ENCODE data around the gene DNER. TPM values are rescaled to one million over a fixed set of nuclear protein-coding genes. Genes with fewer than 3 reads are reported as not detected.

DNER gene
- total and polyA plus RNA-seq, 2 of the 13 experiments (the other 11 are each of a cell fraction or from before 2014, with no cell fraction given): not detected

GRCh38 chr2:229714736-229715541 lies 584 bp upstream of the DNER start (continued):
- TF ChIP-seq ZNF318 (CRISPR knock-in tag; IDR thresholded peaks at IDR 0.05) (no peak), ZNF512 (CRISPR knock-in tag; IDR thresholded peaks at IDR 0.05) (no peak), ZFP36L2 (CRISPR knock-in tag; IDR thresholded peaks at IDR 0.05) (no peak; the same call in 1 of the 2 replicates), HHEX (CRISPR knock-in tag; IDR thresholded peaks at IDR 0.05) (no peak), ZNF749 (CRISPR knock-in tag; IDR thresholded peaks at IDR 0.05; ENCODE audit: borderline replicate concordance) (no peak), FOSL2 (CRISPR knock-in tag; IDR thresholded peaks at IDR 0.05) (peak; percentile 15; the same call in 1 of the 2 replicates), NFE2L2 (IDR thresholded peaks at IDR 0.05; ENCODE audit: low read length) (no peak), DDIT3 (CRISPR knock-in tag; IDR thresholded peaks at IDR 0.05) (no peak), ZNF225 (CRISPR knock-in tag; IDR thresholded peaks at IDR 0.05) (no peak; the same call in none of the 2 replicates), EHMT2 (IDR thresholded peaks at IDR 0.05; ENCODE audit: borderline replicate concordance, low read depth, low read length) (peak; percentile 91), ZFP36 (IDR thresholded peaks at IDR 0.05; ENCODE audit: borderline replicate concordance, low read depth, low read length, partially characterized antibody) (no peak), GABPB1 (CRISPR knock-in tag; IDR thresholded peaks at IDR 0.05) (peak; percentile 64), HNF4G (IDR thresholded peaks at IDR 0.05; ENCODE audit: borderline replicate concordance, low read depth, low read length) (no peak), HNF4G (CRISPR knock-in tag; IDR thresholded peaks at IDR 0.05; ENCODE audit: borderline replicate concordance, low read depth) (peak; percentile 51; the same call in 1 of the 2 replicates), CEBPG (CRISPR knock-in tag; IDR thresholded peaks at IDR 0.05) (no peak)

Measured in HepG2 (cell line).